Right hindlimb (tissue), 1 donor: ENCODE data around the gene PLCH2.
"Not testable (repeated sequence)": the region's sequence is repeated elsewhere in the genome, so short reads cannot be mapped to it uniquely, and the experiment has no call there.

Source experiments
- DNase-seq: peaks from one replicate; pipeline ENCODE4 v3.0.0-alpha.2; 2018

Gene PLCH2

DNA sequence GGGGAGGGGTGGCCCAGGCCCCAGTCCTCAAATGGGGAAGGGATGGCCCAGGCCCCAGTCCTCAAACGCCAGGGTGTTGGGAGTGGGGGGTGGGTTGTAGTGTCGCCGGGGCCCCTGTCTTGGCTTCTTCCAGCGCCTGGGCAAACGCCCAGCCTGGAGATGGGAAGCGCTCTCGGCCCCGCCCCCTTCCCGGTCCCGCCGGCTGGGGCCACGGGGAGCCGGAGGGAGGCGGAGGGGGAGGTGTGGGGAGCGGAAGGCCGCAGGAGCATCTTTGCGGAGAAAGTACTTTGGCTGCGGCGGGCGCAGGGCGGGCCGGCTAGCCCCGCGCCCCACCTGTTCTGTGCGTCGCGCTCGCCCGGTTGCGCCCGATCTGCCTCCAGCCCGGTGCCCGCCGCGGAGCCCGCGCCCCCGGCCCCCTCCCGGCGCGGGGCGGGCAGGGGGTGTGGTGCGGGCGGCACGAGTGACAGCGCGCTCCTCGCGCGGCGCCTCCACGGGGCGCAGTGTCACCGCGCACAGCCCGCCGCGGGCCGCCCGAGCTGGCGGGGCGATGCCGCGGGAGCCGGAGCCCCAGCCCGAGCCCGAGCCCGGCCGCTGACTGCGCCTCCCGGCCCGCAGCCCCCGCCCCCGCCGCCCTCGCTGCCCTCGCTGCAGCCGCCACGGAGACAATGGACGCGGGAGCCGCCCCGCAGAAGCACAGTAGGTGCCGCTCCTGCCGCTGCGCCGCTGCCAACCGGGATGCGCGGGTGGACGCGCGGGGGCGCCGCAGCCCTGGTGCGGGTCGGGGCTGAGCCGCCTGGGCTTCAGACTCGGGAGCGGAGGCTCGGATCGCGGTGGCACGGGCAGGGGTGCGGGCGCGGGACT lies 32.6 kb upstream of the PLCH2 start:
- no peak for DNase-seq

DNA sequence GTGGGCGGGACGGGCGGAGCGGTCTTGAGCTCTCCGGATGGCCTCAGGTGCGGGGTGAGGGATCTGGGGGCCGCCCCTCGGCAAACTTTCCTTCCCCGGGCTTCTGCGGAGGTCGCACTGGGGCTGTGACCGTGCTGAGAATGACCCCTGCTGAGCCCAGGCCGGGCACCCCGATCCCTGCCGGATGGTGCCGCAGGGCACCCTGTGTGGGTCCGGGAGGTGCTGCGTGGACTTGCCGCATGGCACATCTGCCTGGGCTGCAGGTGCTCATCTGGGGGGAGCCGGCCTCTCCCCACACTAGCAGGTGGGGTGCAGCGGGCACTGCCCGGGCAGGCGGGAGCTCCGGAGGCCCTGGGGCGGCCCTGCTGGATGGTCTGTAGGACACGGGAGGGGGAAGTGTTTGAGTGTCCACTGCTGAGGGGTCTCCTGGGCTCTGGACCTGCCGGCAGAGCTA lies 31.9 kb upstream of the PLCH2 start:
- no peak for DNase-seq

DNA sequence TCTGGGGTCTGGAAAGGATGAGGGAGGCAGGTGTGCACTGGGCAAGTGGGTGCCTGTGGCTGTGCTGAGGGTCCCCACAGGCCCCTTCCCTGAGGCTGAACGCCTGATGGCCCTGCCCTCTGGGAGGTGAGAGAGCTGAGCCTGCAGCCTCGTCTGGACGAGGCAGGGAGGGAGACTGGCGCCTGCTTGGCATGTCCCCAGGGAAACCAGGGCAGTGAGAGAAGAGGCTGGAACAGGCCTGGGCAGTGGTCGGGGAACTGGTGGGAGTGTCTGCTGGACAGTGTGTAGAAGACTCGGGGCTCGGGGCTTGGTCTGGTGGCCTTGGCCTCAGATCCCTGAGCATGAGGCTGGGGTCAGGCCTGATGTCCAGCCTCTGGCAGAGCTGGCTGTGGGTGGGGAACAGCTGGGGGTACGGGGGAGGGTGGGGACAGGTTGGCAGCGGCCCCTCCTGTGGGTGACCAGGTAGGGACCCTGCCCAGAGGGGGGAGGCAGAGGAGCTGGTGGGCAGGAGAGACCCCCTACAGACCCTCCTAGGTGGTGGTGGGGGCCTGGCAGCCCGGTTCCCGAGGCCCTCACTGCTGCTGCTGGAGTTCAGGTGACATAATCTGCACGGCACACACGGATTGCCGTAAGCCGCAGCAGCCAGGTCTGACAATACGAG lies 30.8 kb upstream of the PLCH2 start:
- DNase-seq: no peak

DNA sequence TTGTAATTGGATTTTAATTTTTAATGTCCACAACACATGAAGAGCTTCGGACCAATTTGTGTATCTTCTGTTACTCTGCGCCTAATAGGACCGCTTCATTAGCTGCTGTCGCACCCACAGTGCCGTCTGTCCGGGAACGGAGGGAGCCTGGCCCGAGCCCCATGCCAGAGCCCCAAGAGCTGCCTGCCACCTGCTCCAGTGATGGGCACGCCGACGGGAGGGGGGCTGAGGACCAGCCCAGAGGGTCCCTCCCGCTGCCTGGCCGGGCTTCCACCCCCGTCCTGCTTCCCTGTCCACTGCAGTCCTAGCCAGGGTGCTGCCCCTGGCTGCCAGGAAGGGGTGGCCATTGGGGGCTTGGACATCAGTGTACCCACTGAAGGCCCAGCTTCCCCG lies 30.3 kb upstream of the PLCH2 start:
- DNase-seq: no peak

DNA sequence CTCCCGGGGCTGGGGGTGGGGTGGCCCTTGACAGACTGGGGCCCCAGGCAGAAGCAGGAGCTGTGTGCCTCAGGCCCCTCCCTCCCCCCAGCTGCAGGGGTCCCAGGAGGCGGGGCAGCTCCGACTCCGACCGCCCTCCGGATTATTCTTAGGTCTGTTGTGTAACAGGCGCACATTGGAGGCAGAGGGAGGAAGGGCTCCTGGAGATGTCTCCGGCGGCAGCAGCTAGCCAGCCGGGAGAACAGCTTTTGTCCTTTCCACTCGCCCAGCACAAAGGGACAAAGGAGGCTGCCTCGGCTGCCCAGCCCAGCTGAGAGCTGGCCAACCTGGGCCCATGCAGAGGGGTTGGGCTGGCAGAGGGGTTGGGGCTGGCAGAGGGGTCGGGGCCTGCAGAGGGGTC lies 29.7 kb upstream of the PLCH2 start:
- no peak for DNase-seq

DNA sequence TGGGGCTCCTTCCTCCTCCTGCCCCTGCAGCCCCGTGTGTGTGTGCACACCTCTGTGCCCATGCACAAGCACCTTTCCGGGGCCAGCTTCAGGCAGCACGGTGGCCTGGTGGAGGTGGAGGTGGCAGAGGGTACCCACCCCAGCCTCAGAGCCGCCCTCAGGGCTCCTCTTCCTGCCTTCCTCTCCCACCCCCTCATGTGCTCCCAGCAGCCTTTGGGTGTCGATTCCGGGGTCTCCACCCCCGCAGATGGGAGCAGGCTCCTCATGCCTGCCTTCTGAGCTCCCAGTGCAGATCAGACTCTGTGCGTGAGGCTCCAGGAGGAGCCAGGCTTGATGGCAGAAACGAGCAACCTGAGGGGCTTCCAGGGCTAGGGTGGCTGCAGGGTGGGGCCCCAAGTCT lies 29.2 kb upstream of the PLCH2 start:
- no peak for DNase-seq

DNA sequence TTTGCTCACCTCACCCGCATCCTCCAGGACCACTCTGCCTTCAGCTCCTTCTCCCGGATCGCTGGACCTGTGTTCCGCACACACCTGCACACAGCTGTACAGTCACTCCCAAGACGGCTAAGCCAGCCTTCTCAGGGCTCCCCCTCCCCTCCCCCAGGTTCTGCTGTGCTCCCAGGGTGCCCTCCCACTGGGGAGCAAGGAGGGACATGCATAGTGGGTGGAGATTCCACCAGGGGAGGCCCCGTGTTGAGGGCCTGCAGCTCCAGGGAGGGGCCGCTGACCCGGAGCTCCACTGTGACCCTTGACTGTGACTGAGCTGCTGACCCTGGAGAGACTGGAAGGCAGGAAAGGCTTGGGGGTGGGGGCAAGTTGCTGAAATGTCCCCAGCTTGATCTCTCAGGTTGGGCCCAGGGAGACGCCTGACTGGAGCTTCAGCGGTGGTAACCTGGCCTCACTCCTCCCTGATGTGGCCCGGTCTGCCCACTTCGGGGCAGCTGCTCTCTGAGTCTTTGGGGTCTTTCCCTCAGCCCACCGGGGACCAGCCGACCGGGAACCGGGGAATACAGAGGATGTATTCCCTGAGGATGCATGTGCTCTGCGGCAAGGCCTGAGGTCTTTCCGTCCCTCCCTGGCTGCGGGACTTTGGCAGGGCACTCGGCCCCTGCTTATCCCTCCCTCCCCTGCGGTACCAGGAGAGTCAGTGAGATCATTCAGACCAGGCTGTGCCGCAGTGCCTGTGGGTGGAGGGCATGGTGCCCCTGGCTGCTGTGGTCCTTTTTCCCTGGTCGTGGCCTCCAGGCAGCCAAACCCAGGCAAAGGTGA lies 28.6 kb upstream of the PLCH2 start:
- no peak for DNase-seq

DNA sequence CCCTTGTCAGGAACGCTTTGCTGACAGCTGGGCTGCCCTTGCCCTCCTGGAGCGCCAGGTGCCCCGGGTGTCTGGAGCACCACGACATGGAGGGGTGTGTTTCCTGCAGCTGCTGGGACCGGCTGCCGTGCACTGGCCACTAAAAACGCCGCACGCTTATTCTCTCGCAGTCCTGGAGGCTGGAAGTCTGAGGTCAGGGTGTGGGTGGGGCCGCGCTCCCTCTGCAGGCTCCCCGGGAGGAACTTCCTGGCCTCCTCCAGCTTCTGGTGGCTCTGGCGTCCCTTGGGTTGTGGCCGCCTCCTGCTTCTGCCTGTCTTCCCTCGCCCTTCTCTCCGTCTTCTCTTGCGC lies 28.0 kb upstream of the PLCH2 start:
- DNase-seq: no peak

DNA sequence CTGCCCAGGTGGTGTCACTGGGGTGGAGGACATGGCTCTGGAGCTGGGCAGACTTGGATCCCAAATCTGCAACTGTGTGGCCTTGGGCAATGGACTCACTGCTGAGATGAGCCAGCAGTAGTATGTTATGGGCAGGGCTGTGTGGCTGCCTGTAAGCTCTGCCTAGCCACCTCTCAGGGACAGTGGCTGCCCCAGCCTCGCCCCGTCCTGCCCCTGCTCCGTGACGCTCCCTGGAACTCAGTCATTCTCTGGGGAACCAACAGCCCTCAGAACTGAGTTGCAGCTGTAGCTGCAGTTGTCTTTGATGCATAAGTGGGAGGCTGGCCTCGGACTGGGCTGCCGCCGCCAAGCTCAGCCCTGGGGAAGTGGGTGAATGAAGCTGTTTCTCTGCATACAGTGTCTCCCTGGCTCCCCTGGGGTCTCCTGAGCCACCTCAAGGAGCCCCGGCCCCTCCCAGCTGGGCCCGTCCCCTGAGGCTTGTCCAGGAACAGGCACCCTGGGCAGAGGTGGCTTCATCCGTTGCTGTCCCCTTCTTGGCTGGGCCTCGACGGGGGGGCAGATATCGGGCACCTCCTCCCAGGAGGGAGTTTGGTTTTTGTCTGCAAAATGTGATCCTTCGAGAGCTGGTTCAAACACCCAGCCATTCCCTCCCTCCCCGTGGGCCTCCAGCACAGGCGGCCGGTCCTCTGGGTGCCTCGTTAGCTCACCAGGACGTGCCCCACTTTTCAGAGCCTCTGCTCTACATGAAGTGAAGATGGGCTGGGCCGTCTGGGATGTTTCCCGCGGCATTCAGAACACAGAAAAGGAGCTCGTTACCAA lies 26.2 kb upstream of the PLCH2 start:
- DNase-seq: no peak

DNA sequence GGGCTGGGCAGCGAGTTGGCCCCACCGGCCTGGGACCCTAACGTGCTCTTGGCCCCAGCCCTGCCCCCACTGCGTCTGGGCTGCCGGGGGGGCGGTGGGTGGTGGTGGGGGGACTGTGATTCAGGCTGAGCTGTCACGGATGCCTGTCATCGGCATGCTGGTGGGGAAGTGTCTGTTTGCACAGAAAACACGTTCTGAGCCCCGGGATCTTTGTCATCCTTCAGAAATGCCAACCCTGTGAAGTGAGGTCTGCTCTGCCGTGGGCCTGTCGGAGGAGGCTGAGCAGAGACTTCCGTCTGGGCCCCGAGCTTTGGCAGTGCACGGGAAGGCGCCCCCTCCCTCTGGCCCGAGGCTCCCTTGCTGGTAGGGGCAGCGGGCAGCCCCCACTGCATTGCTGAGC lies 24.3 kb upstream of the PLCH2 start:
- no peak for DNase-seq

DNA sequence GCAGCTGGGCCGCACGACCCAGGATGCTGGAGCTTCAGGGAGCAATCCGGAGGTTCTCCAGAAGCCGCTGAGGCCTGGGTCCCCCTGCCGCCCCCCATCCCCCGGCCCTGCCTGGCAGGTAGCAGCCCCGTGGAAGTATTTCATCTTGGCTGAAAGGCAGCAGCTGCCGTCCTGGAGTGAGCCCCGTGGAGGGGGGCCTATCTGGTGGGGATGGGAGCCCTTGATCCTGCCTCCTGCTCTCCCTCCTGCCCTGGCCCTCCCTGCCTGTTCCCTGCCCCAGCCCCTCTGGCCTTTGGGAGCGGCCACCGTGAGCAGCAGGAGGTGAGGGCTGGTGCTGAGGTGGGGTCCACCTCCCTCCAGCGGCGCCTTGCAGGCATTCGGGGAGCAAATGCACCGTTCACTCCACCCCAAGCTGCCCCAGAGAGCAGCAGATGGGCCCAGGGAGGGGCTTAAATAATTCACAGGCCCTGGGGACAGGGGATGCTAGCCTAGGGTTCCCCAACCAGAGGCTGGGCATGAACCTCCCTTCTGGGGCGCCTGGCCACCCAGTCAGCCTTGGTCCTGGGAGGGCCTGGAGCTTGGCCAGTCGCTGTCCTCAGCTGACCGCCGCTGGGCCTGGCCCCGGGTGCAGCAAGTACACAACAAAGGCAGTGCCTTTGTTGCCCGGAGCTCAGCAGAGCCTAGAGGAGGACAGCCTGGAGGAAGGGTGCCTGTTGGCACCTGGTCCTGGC lies 23.7 kb upstream of the PLCH2 start:
- no peak for DNase-seq

DNA sequence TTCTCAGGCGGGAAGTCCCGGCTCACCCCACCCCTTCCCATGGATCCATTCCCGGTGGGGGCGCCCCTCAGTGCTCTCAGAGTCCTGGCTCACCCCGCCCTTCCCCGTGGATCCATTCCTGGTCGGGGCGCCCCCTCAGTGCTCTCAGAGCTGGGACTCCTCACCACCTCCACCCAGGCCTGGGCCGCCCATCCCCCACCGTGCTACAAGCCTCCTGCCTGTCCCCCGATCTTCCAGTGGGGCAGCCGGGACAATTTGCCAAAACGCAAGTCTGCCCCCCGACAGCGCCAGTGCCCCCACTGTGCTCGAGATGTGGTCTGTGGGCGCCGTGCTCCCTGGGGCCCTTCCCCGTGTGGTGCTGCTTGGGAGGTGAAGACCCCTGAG lies 23.2 kb upstream of the PLCH2 start:
- no peak for DNase-seq

DNA sequence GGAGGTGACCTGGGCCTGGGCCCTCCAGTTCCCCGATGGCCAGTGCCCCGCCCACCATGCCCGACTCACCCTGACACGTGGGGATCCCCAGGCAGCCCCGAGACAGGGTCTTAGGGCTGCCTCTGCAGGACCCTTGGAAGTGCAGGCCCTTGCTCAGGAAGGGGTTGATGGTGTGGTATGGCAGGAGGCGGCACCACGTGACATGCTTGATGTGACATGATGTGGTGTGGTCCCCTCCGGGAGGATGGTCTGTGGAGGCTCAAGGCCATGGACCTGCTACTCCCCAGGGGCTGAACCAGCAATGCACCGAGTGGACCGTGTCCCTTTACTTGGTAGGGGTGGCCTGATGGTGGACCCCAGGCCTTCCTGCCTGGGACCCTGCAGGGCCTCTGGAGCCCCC lies 21.9 kb upstream of the PLCH2 start:
- no peak for DNase-seq

DNA sequence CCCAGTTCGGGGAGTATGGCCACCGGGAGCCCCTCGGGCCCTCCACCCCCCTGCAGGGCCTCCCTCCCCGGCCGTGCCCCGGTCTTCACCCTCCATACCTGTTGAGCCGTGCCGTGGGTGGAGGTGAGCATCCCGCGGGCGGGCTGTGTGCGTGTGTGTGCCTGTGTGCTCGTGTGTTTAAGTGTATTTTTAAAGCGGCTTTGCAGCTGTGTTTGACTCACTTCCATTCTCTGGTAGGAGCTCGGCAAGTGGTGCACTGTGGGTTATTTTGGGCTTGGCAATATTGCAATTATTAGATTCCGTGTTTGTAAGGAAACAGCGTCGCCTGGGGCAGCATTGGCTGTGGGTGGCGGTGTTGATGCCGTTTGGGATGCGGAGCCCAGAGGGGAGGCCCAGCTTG lies 20.3 kb upstream of the PLCH2 start:
- DNase-seq: no peak

DNA sequence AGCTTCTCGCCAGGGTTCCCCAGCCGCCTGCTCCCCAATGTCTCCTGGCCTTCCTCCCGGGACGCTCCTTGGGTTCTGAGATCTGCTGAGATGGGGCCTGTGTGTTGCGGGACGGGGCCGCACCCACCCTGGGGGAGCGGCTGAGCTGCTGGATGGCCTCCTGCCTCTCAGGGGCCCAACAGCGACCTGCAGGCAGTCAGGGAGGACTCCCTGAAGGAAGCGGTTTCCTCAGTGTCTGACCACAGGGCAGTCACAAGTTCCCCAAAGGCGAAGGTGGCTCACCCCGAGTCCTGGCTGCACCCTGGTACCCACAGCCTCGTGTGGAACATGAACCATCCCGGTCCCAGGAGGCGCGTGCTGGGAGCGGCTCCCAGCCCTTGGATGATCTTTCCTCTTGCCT lies 18.6 kb upstream of the PLCH2 start:
- no peak for DNase-seq

DNA sequence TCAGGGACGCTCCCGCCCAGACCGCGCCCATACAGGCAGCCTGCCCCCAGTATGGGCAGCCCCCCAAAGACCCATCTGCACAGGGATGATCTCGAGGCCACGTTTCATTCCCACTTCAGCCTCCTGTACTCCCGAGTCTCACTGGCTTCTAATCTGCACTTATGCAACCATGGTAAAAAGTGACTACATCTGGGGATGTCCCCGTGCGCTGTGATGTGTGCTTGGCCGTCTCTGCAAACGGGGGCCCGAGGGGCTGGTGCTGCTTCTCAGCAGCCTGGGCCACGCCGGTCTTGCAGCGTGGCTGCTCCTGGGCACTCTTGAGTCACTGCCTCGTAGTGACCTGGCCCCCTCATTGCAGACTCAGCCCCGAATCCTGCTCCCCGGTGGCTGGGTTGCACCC lies 17.4 kb upstream of the PLCH2 start:
- DNase-seq: no peak

DNA sequence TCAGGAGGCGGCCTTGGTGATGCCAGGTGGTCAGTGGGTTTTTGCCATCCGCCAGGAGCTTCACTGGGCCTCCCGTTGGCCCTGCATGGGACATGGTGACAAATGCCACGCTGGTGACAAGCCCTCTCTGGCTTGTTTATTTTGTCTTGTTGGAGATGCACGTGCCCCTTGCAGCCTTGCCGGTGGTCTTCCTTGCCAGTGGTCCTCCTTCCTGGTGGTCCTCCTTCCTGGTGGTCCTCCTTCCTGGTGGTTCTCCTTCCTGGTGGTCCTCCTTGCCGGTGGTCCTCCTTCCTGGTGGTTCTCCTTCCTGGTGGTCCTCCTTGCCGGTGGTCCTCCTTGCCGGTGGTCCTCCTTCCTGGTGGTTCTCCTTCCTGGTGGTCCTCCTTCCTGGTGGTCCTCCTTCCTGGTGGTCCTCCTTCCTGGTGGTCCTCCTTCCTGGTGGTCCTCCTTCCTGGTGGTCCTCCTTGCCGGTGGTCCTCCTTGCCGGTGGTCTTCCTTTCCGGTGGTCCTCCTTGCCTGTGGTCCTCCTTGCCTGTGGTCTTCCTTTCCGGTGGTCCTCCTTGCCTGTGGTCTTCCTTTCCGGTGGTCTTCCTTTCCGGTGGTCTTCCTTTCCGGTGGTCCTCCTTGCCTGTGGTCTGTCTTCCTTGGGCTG lies 16.9 kb upstream of the PLCH2 start:
- not testable (repeated sequence) for DNase-seq

DNA sequence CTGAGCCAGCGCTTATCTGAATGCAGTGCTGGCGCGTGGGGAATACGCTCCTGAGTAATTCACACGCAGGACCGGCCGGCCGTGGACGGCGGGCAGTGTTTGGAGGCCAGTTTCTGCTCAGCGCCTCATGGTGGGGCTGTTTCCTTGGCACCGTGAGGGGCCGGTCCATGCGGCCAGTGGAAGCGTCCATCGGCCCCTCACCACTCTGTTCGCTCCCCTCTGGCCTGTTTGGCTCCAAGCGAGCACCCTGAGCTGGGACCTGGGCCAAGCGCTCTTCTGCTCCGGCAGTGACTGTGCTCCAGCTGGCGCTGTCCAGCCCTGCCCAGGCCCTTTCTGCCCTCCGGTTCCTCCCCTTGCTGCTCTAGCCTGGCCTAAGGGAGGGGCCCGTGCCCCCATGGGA lies 16.3 kb upstream of the PLCH2 start:
- DNase-seq: peak; percentile 55

DNA sequence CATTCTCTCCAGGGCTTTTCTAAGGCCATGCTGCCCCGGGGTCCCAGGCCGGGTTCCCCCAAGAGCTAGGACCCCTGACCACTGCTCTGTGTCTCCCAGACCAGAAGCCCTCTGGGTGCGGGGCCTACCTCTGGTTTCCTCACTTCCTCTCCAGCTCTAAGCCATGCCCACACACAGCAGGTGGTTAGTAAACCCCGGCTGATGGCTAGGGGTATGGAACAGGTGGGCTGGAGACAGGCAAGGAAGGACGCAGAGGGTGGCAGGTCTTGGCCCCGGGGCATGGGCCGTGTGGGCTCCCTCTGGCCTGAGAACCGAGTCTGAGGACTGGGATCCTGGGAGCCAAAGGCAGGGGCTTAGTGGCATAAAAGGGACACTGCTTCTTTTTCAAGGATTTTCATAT lies 15.9 kb upstream of the PLCH2 start:
- no peak for DNase-seq

DNA sequence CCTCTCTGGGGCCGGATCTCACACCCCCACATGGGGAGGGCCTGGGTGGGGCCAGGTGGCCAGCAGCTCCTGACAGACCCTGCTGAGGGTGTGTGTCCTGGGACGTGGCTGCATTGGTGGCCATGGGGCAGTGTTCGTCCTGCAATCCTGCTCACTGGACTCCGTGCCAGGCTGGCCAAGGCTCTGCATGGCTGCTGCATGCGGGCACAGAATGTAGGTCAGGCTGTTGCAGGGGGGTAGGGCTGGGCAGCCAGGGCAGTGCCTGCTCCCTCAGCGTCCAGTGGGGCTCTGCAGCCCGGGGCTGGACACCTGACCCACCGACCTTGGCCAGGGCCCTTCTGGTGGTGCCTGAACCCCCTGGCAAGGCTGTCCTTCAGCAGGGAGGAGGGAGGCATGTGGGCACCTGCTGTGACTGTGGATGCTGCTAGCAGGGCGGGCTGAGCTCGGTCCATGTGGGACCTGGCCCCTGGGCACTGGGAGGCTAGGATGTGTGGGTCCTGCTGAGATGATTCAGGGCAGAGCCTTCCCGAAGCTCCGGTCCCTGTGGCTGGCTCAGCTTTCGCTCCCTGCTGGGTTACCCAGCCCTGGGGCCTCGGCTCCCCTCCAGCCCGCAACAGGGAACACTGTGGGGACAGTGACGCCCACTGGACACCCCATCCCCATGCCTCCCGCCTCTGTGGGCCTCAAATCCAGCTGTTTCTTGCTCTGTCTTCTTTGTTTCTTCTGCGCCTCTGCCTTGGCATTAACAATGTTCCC lies 14.9 kb upstream of the PLCH2 start:
- DNase-seq: no peak

DNA sequence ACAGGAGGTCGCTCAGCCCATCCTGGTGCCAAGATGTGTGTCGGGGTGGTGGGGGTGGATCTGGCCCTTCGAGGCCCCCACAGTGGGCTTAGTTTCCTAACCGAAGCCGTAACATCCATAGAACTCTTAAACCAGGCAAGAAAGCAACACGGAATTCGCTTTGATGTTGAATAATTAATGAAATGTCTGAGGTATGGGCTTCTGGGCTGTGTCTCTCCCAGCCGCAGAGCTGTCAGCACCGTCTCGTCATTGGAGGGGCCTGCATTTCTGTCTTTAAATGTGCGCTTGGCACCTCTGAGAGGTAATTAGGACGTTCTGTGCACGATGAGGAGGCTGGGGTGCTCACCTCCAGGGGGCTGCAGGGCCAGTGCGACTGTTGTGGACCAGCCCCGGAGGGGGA lies 13.3 kb upstream of the PLCH2 start:
- no peak for DNase-seq
